ENCODE results near the gene AFG1L. TPM values are rescaled to one million over a fixed set of nuclear protein-coding genes. Genes with fewer than 3 reads are reported as not detected.

AFG1L gene
- total RNA-seq, 1 donor from 2014 or later = 9.4 TPM

GRCh38 chr6:108343894-108344293 is 49.0 kb downstream of the AFG1L start:
- Mint-ChIP-seq H3K27ac (ENCODE audit: unreplicated experiment) (no peak overlapping the region), H3K4me1 (ENCODE audit: low read depth, unreplicated experiment) (no peaks in the 10 kb centered on the region), H3K27me3 (ENCODE audit: unreplicated experiment) (no peaks in the 10 kb centered on the region), H3K4me3 (ENCODE audit: unreplicated experiment) (no peak overlapping the region), H3K9me3 (ENCODE audit: unreplicated experiment) (peaks cover 2% of the 10 kb centered on the region), H3K36me3 (ENCODE audit: unreplicated experiment) (no peaks in the 10 kb centered on the region)
- TF ChIP-seq, protein P1, sequence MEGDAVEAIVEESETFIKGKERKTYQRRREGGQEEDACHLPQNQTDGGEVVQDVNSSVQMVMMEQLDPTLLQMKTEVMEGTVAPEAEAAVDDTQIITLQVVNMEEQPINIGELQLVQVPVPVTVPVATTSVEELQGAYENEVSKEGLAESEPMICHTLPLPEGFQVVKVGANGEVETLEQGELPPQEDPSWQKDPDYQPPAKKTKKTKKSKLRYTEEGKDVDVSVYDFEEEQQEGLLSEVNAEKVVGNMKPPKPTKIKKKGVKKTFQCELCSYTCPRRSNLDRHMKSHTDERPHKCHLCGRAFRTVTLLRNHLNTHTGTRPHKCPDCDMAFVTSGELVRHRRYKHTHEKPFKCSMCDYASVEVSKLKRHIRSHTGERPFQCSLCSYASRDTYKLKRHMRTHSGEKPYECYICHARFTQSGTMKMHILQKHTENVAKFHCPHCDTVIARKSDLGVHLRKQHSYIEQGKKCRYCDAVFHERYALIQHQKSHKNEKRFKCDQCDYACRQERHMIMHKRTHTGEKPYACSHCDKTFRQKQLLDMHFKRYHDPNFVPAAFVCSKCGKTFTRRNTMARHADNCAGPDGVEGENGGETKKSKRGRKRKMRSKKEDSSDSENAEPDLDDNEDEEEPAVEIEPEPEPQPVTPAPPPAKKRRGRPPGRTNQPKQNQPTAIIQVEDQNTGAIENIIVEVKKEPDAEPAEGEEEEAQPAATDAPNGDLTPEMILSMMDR (IDR thresholded peaks at IDR 0.05; ENCODE audit: partially characterized antibody, unreplicated experiment) = no peak
- DNase-seq = no peak

DNA sequence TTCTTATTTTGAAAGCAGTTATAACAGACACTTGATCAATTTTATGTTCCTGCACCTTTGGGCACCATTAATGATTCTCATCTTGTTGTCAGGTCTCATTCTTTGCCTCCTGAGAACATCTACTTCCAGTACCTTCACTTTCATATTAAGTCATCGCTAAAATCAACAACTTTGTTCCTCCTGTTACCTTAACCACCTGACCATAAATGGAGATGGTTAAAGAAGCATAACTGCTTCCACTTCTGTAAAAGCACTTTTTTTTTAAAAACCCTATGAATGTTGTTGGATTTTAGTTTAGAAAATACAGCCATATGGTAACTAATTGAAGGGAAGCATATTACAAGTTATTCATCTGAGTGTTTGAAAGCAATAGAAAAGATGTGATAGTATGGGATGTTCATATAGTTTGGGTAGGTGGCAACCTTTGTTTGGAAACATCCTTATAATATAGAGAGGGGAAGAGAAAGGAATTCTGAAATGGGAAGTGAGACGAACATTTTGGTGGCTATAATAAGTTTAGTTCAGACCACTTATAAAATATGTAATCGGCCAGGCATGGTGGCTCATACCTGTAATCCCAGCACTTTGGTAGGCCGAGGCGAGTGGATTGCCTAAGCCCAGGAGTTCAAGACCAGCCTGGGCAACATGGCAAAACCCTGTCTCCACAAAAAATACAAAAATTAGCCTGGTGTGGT is 53.9 kb downstream of the AFG1L start:
- H3K4me1 Mint-ChIP-seq (ENCODE audit: low read depth, unreplicated experiment) = no peaks in the 10 kb centered on the region
- H3K36me3 Mint-ChIP-seq (ENCODE audit: unreplicated experiment) = no peaks in the 10 kb centered on the region

GRCh38 chr6:108350528-108350927 is 55.7 kb downstream of the AFG1L start:
- H3K4me3 Mint-ChIP-seq (ENCODE audit: unreplicated experiment) = no peak overlapping the region
- TF ChIP-seq, protein P1 (IDR thresholded peaks at IDR 0.05; ENCODE audit: partially characterized antibody, unreplicated experiment) = no peak
- DNase-seq = no peak
- no peaks in the 10 kb centered on the region for H3K27me3 Mint-ChIP-seq (ENCODE audit: unreplicated experiment)
- H3K4me1 Mint-ChIP-seq (ENCODE audit: low read depth, unreplicated experiment) = no peaks in the 10 kb centered on the region
- H3K27ac Mint-ChIP-seq (ENCODE audit: unreplicated experiment) = no peak overlapping the region
- H3K36me3 Mint-ChIP-seq (ENCODE audit: unreplicated experiment) = no peaks in the 10 kb centered on the region
- H3K9me3 Mint-ChIP-seq (ENCODE audit: unreplicated experiment) = no peaks in the 10 kb centered on the region

More for the DNA sequence above, 53.9 kb downstream of the AFG1L start:
- H3K27me3 Mint-ChIP-seq (ENCODE audit: unreplicated experiment) = no peaks in the 10 kb centered on the region
- H3K9me3 Mint-ChIP-seq (ENCODE audit: unreplicated experiment) = no peaks in the 10 kb centered on the region
- no peak overlapping the region for H3K4me3 Mint-ChIP-seq (ENCODE audit: unreplicated experiment)
- TF ChIP-seq, protein P1 (IDR thresholded peaks at IDR 0.05; ENCODE audit: partially characterized antibody, unreplicated experiment) = no peak
- no peak overlapping the region for H3K27ac Mint-ChIP-seq (ENCODE audit: unreplicated experiment)
- DNase-seq = no peak

DNA sequence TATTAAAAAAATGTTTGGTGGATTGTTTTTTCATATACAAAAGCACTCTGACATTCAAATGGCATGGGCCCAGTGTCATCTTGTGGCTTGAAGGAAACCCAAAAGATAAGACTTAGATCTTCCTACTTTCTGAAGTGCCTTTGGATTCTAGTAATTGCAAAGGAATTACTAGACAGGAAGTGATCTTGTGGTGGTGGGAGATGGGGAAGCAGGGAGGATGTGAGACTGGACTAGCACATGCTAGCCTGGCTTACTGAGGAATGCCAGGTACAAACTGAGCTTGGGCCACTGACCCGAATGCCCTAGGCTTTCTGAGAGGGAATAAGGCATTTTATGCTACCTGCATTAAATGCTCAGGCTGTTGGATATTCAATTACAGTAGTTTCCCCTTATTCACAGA is 59.0 kb downstream of the AFG1L start:
- no peaks in the 10 kb centered on the region for H3K9me3 Mint-ChIP-seq (ENCODE audit: unreplicated experiment)

GRCh38 chr6:108355120-108355519 is 60.3 kb downstream of the AFG1L start:
- no peak overlapping the region for H3K4me3 Mint-ChIP-seq (ENCODE audit: unreplicated experiment)
- H3K36me3 Mint-ChIP-seq (ENCODE audit: unreplicated experiment) = no peaks in the 10 kb centered on the region
- TF ChIP-seq, protein P1 (IDR thresholded peaks at IDR 0.05; ENCODE audit: partially characterized antibody, unreplicated experiment) = no peak
- H3K27ac Mint-ChIP-seq (ENCODE audit: unreplicated experiment) = no peak overlapping the region
- no peaks in the 10 kb centered on the region for H3K4me1 Mint-ChIP-seq (ENCODE audit: low read depth, unreplicated experiment)
- no peaks in the 10 kb centered on the region for H3K27me3 Mint-ChIP-seq (ENCODE audit: unreplicated experiment)
- DNase-seq = no peak
- H3K9me3 Mint-ChIP-seq (ENCODE audit: unreplicated experiment) = no peaks in the 10 kb centered on the region

More for the DNA sequence above, 59.0 kb downstream of the AFG1L start:
- Mint-ChIP-seq H3K4me1 (ENCODE audit: low read depth, unreplicated experiment) (no peaks in the 10 kb centered on the region), H3K27me3 (ENCODE audit: unreplicated experiment) (no peaks in the 10 kb centered on the region), H3K27ac (ENCODE audit: unreplicated experiment) (no peak overlapping the region), H3K36me3 (ENCODE audit: unreplicated experiment) (no peaks in the 10 kb centered on the region), H3K4me3 (ENCODE audit: unreplicated experiment) (no peak overlapping the region)
- DNase-seq = no peak
- TF ChIP-seq, protein P1 (IDR thresholded peaks at IDR 0.05; ENCODE audit: partially characterized antibody, unreplicated experiment) = no peak

All from glutamatergic neuron (in vitro differentiated cells).